ENCODE measurements around the gene TMEM179. TPM values are rescaled to one million over a fixed set of nuclear protein-coding genes. Genes with fewer than 3 reads are reported as not detected.

TMEM179 gene
- polyA plus RNA-seq, 12 donors, result 0.53 to 1.8 (median 0.70) TPM; not detected in 2

DNA sequence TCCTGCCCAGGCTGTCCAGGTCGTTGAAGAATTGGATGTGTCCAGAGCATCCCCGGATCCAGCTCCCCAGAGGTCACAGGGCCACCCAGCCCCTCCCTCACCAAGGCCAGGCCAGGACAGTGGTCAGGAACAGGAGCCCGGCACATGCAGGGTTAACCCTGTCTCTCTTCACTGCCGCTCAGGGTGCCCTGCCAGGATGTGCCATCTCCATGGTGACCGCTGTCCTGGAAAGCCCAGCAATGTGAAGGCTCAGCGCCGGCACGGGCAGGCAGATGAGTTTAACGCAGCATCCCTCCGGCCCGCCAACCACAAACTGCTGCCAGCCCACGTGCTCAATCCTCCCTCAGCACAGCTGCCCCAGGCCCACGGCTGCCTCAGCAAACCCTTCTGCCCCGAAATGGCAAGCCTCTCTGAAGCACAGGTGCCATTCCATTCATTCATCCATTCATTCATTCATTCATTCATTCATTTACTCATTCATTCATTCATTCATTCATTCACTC lies 4.4 kb downstream of the TMEM179 start:
- DNase-seq, result no peak

DNA sequence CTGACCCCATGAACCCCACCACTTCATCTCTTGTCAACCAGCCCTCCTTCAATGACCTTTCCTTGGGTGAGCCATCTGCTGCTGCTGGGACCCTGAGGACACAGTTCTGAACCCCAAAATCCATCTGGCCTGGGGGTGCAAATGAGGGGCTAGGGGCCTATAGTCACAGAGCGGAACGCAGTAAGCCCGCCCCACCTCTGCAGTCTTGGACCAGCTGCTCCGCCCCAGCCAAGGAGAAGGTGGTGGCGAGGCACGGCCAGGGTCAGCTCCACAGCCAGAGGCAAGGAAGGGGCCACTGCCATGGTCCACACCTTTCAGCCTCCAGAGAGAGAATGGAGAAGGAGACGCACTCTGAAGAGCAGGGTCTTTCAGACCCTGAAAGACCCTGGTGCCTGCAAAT lies 5.1 kb downstream of the TMEM179 start:
- no peak for DNase-seq

DNA sequence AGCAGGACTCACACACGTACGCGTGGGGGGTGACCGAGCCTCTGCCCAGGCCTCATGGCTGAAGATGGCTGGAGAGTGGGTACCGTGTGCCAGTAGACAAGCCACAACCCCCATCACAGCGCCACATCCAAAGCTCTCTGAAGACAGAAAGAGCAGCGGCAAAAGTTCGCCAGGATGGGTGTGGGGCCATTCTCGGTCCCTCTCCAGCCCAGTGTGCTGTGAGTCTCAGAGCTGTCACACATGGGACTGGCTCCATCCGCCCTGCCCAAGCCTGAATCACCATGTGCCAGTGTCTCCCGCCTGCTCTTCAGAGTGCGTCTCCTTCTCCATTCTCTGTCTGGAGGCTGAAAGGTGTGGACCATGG lies 5.7 kb downstream of the TMEM179 start:
- no peak for DNase-seq

DNA sequence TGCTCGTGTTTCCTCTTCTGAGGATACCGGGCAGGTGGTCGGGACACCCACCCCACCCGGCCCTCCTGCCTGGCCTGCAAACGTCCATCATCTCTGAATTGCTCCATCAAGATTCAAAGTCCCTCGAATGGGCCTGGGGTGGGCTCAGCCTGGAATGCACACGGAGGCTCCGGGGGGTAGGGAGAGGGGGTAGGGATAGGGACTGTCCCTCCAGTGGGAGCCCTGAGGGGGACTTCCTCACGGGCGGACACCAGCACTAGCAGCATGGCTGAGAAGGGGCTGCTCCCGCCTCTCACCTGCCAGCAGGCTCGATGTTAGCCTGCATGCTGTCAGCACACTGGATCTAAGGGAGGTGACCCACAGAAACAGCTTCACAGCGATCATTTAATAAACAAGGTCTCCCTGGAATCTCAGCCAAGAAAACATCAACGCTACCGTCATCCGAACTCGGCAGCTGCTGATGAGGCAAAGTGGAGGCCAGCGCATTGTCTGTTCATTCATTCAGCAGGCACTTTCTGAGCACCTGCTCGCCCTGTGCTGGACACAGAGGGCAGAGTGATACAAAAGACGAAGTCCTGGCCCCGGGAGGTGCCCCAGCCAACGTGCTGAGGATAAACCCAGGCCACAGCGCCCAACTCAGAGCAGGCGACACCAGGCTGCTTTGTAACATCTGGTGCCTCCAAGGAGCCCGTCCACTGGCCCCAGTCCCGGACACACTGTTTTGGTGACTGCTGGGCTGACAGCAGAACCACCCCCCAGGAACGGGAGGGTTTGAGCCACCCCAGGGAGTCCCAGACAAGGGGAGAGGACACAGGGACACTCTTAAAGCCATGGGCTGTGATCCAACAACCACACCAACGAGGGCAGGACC lies 6.3 kb downstream of the TMEM179 start:
- DNase-seq, result no peak

DNA sequence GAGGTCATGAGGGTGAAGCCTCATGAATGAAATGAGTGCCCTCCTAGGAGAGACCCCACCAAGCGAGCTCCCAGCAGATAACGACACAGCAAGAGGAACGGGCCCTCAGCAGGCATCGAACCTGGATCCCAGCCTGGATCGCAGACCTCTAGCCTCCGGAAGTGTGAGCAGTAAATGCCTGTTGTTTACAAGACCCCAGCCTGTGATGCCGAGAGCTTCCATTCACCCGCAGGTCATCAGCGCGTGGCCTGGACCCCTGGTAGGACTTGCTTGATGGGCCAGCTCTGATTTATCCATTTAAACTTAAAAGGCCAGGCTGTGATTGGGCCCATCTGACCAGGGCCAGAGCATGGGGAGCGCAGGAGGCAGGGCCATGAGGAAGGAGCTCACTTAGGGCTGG lies 7.0 kb downstream of the TMEM179 start:
- no peak for DNase-seq

DNA sequence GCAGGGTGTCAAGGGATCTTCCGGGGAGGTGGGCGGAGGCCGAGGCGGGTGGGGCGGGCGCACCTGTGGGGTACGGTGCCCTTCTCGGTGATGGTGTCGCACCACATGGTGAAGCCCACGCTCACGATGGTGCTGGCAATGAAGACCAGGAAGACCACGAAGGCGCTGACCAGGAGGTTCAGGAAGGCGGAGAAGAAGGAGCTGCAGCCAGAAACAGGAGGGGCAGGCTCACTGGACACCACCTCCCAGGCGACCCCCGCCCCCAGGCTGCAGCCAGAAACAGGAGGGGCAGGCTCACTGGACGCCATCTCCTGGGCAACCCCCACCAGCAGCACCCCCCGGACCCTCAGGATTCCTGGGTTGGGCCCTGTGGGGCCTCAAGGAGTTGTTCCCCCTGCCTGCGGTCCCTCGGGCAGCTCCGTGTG lies 7.6 kb downstream of the TMEM179 start:
- DNase-seq, result no peak

DNA sequence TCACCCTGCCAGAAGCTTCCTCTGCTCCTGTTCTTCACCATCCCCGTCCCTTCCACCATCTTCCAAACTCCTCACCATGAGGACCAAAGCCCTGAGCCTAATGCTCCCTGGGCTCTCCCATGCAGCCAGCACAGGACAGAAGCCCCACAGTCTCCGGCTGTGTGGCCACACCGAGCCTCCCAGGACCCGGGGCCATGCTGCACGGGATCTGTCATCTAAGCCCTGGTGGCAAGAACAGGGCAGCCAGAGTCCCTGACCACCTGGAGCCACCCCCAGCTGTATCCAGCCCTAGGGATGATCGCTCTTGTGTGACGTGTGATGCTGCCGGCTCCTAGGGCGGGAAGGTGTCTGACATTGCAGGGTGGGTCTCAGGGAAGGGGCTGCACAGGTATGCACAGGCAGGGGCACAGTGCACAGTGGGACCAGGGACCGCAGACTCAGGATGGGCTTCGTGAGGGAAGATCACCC lies 8.1 kb downstream of the TMEM179 start:
- DNase-seq, result no peak

DNA sequence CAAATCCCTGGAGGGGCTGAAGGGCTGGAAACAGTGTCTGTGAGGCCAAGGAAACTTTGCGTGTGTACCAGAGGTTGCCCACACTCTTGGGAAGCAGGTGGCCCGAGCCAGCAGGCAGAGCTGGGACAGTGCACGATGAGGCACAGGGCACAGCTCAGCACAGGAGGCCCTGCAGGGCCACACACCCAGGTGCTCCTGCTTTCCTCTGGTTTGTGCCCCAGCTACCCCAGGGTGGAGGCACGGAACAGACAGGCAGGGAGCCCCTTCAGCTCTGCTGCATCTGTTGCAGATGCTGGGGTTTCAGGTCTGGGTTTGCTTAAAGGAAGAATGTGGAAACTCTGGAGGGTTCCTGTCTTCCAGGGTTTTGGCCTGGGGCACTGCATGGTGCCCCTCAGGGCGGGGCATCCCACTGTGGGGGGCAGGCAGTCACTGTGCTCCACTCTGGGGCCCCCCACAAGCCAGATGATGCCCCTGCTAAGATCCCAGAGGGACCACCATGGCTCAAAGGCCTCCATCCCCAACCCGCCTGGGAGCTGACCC lies 8.6 kb downstream of the TMEM179 start:
- no peak for DNase-seq

DNA sequence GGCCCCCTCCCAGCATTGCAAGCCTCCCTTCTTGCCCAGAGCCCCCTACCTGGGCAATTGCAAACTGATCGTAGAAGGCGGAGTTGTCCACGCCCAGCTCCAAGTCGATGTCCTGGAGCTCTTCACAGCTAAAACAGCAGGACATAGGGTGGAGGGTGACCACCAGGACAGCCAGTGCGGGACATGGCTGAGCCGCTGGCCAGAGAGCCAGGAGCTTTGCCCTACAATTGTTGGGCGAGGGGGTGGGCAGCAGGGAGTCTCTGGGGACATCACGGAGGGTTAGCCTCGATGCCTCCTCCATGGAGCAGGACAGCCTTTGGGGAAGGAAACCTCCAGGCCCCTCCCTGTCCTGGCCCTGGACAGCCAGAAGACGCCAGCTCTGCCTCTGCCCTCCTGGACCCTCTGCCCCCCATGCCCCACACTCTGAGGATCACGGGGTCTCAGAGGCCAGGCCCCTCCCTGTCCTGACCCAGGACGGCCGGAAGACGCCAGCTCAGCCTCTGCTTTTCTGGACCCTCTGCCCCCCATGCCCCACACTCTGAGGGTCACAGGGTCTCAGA lies 9.4 kb downstream of the TMEM179 start:
- no peak for DNase-seq

DNA sequence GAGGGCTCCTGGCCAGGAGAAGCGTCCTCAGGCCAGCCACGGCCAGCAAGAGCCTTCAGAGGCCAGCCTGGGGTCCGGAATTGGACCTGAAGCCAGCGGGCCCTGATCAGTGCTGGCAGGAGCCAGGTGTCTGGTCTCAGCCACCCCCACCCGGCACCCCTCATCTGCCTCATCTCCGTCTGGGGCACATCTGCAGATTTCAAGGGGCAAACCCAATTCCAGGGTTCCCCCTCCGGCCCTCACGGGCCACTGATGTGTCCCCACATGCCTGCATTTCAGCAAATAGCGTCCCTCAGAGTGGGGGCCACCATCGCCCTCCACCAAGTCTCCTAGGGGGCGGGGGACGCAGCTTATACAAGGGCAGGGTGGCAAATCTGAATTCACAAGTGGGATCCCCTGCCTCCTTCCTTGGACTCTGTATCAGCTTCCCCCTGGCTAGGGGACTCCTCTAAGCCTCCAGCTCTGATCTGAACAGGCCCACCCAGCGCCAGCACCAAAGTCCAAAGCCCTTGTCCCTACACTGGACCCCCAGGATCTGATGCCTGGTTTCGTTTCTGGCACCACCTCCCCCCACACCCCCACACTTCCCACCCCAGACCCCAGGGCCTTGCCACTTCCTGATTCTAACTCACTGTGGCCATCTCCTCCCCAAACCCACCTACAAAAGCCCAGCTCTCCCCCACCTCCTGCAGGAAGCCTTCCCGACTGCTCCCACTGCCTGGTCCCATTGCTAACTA lies 10.1 kb downstream of the TMEM179 start:
- DNase-seq, result no peak

DNA sequence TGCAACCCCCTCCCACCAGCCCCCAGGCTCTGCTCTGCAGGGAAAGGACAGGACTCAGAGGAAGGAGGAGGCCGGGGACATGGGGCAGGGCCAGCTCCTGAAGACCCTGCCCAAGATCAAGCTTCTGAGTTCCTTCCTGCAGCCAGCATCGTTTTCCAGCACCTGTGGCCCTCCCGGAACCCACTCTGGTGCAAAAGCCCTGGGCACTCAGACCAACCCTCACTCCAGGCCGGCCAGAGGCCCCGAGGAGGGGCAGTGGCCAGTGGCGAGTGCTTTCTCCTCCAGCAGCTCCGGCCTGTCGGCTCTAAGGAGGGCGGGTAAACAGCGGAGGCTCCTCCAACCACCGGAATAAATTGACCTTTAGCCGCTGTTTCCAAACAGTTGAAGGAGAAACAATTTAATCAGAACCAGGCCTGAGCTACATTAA lies 10.8 kb downstream of the TMEM179 start:
- no peak for DNase-seq

DNA sequence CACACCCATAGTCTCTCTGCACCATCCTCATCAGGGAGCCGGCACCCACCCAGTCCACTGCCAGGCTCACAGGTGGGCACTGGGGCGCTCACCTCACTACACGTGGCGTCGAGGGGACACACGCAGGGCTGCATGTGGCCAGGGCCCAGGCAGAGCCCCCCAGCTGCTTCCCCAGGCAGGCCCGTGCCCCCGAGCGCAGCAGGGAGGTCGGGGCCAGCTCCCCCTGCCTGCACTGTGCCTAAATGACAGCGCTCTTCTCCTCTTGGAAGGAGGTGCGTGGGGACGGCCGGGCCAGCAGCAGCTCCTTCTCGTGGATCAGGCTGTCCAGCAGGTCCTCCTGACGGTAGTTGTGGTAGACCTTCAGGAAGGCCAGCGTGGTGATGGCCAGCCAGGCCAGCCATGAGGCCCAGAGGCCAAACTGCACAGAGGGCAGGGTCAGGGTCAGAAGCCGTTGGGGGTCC lies 11.3 kb downstream of the TMEM179 start:
- DNase-seq, result no peak

DNA sequence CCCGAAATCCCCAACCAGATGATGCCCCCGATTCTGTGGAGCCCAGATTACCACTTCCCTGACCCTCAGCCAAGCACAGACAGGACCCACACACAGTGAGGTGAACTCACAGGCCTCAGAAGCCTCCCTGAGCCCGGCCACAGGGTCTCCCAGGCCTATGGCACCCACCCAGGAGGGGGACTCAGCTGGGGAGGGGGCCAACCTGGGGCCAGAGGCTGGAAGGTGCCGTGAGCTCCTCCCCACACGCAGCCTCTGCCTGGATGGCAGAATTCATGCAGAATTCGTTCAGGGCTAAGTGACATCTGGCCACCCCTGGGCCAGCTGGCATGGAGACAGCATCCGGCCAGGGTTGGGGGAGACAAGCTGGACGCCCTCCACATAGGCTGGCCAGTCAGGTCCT lies 11.8 kb downstream of the TMEM179 start:
- DNase-seq, result no peak

DNA sequence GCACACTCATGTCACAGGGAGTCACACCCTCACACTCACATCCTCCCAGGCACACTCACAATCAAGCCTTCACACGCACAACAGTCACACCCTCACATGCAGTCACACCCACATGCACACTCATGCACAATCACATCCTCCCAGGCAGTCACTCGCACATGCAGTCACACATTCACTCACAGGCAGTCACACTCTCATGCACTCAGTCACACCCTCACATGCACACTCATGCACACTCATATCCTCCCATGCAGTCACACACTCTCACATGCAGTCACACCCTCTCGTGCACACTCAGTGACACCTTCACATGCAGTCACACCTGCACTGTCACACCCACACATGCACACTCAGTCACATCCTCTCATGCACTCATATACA lies 12.3 kb downstream of the TMEM179 start:
- no peak for DNase-seq

DNA sequence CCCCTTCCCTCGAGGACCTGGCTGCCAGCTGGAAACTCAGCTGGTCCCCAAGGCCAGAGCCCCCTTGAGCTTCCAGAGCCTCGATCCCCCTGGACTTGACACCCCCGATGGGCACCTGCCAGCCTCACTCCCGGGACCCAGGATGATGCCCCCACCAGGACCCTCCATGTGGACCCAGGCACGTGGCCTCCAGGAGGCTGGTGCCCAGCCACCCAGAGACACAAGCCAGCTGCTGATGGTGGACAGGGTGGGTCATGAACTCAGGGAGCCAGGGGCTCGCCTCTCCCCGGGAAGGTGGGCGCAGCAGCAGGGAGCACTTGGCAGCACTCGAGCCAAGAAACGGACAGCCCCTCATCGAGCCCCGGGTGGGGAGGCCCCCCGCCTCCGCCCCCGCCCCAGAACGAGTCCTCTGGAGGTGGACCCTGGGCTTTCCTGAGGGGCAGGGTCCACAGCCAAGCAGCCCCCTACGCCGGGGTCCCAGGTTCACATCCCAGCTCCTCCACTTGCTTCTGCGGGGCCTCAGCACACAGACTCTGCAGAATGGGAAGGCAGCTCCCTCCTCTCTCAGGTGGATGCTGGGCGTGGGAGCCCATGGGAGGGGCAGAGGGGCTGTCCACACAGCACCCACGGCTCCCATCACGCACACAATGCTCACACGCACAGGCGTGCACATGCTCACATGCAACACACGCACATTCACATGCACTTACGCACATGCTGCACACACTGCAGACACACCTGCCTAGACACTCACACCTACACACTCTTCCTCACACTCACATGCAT lies 12.9 kb downstream of the TMEM179 start:
- no peak for DNase-seq

DNA sequence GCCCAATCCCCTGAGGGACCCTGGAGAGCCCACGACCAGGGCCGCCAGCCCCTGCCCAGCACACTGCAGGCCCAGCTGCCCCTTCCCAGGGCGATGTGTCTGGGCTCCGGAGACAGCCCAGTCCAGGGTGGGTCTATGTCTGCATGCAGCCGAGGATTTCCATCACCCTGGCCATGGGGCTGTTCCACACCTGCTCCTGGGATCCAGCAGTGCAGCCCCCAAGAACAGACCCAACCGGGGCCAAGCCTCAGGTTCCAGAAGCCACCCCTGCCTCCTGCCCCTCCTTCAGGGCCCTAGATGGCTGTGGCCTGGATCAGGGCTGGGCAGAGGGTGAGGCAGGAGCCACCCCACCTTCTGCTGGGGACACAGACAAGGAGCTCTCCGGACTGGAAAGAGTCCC lies 13.5 kb downstream of the TMEM179 start:
- DNase-seq, result no peak

DNA sequence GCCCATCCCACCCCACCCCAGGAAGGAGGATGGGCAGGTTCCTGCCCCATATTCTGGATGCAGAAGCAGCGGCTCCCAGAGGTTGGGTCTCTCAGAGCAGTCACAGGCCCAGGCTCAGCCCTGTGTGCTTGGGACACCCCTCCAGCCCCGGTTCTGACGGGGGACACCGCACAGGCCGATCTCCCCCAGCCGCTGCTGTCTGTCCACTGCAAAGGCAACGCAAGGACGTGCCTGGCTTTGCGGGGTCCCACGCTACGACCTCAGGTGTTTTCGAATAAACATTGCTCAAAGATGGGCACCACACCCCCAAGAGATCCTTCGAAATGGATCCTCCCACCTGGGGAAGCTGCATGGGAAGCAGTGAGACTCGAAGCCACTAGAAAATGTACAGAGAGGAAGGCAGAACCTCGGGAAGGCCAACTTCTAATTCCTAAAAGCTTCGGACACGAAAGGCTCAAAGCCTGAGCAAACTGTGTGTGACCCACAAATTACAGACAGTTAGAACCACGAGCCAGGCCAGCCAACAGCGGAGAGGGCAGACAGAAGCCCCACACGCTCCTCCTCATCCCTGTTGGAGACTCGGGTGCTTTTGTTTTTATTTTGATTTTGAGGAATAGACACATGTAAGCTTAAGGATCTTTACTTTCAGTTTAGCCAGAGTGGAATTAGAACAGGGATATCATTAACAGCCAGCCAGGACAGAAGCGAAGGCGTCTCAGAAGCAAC lies 14.2 kb downstream of the TMEM179 start:
- DNase-seq, result no peak

DNA sequence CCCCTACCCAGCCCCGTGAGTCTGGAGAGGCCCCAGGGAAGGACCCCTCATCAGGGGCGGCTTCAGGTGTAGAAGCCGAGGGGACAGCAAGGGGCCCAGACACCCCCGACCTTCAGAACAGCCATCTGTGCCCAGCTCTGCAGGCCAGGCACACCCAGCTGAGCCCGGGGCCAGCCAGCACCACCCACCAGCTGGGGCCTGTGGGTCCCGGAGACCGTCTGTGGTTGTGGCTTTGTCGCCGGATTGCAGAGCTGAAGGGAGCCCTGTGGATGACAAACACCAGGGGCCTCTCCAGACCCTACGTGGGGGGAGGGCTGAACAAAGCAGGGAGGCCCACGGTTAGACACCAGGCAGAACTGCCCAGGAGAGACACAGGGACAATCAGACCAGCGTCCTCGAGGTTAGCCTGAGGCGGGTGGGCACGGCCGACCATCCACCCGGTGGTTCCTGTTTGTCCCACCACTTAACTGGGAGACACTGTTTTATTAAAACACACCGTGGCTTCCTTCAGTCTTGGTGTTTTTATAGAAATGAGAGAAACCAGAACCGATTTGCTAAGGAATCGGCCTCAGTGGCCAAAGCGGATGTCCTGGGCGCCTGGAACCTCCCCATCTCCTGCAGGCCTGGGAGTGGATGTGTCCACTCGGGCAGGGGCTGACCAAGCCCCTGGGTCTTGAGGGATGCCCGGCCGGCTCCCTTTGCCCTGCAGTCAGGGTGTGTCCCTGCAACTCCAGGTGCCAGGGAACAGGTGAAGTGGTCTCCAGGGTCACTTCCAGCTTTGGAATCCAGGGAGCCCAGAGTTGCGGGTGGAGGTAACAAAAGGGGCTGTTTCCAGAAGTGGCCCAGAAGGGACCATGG lies 15.0 kb downstream of the TMEM179 start:
- DNase-seq, result no peak

DNA sequence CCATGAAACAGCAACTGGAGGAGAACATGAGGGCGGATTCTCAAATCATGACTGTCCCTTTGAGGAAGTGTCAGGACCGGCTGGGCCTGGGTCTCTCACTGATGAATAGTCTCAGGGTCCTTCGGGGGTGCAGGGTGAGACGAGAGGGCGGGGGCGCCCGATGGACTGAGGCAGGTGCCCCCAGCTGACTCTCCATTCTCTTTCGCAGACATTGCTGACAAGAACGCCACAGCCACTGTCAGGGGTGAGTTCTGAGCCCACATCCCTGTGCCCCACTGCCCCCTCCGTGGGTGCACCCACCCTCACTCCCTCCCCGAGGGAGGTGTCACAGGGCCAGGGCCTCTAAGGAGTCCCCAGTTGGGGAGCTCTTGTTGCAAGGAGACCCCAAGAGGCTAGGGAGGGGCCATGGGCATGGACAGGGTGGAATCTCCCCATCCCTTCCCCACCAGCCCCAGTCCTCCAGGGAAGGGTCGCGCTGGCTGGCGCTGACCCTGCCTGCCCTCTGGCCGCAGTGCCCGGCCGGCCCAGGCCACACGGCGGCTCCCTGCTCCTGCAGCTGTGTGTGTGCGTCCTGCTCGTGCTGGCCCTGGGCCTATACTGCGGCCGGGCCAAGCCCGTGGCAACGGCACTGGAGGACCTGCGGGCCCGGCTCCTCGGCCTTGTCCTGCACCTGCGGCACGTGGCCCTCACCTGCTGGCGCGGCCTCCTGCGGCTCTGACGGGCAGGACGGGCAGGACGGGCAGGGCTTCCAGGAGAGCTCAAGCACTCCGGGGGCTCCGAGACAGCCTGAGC lies 16.3 kb downstream of the TMEM179 start:
- DNase-seq, result no peak

Measured in muscle of arm (tissue), 12 donors.